Measurements from ENCODE around the gene TMEM51.

The TMEM51 gene

DNA sequence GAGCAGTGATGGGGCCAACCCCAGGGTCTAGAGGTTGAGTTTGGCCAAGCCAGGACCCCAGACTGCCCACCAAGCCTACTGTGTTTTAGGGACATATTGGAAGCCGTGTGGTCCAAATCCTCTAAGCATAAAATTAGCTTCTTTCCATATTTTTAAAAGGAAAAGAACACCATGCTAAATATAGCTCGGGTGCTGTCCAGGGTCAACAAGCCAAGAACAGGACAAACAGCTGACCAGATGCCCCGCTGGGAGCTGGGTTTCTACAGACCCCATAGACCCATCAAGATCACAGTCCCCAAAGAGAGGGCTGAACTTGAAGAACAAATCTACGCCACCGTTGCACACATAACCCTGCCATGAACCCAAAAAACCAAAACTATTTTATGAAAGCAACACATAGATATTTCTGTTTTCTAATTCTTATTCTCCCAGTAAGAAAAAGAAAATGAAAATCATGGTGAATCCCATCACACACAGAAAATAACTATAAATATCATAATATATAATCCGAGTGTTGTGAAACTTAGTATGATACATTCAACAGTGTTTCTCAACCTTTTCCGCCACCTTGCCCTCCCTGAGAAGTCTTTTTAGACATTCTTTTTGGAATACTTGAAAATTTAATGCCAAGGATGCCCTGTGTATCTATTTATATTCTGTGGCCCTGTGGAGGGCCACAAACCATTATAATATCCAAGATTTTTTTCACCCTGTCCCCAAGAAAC is 57.3 kb downstream of the TMEM51 start:
- no peak overlapping the region for H3K4me3 ChIP-seq (ENCODE audit: low read length)
- H3K4me2 ChIP-seq (ENCODE audit: low read length) = no peak overlapping the region
- no peak for DNase-seq
- no peak overlapping the region for H3K27ac ChIP-seq (ENCODE audit: low read depth, low read length)
- no peaks in the 10 kb centered on the region for H3K36me3 ChIP-seq (ENCODE audit: control insufficient read depth, insufficient read depth, low read length)
- H2AK5ac ChIP-seq (ENCODE audit: low read length) = no peak overlapping the region
- H3K9ac ChIP-seq (ENCODE audit: low read length) = no peak overlapping the region
- H3K27me3 ChIP-seq (ENCODE audit: insufficient read depth, low read length, poor library complexity) = no peaks in the 10 kb centered on the region
- no peak overlapping the region for H2BK15ac ChIP-seq (replicated peaks; ENCODE audit: low read depth)
- no peak overlapping the region for H3K23ac ChIP-seq (ENCODE audit: low read length)
- H2BK120ac ChIP-seq (ENCODE audit: low read depth, low read length) = no peak overlapping the region
- no peak overlapping the region for H2BK5ac ChIP-seq (ENCODE audit: low read length)
- H4K8ac ChIP-seq (ENCODE audit: low read depth, low read length) = no peak overlapping the region
- H3K79me2 ChIP-seq (ENCODE audit: control insufficient read depth, insufficient read depth, low read length) = no peaks in the 10 kb centered on the region
- no peak overlapping the region for H4K5ac ChIP-seq (ENCODE audit: low read length)
- peaks cover 8% of the 10 kb centered on the region for H3K4me1 ChIP-seq (ENCODE audit: control insufficient read depth, low read depth, low read length)
- WGBS (ENCODE audit: extremely low coverage, insufficient coverage, low lambda C conversion rate) = no CpG with 5 or more reads among the region's 7 CpGs
- H3K79me1 ChIP-seq (ENCODE audit: low read length) = no peaks in the 10 kb centered on the region
- no peak overlapping the region for H3K18ac ChIP-seq (ENCODE audit: low read length)
- no peak overlapping the region for H3K4ac ChIP-seq (ENCODE audit: low read depth, low read length)
- no peak overlapping the region for H3K56ac ChIP-seq (ENCODE audit: low read length)

GRCh38 chr1:15211424-15211823 is 57.9 kb downstream of the TMEM51 start:
- no peak overlapping the region for H2BK15ac ChIP-seq (replicated peaks; ENCODE audit: low read depth)
- no CpG with 5 or more reads among the region's 3 CpGs for WGBS (ENCODE audit: extremely low coverage, insufficient coverage, low lambda C conversion rate)
- H3K27ac ChIP-seq (ENCODE audit: low read depth, low read length) = no peak overlapping the region
- H3K56ac ChIP-seq (ENCODE audit: low read length) = no peak overlapping the region
- H3K79me2 ChIP-seq (ENCODE audit: control insufficient read depth, insufficient read depth, low read length) = no peaks in the 10 kb centered on the region
- no peak overlapping the region for H2BK120ac ChIP-seq (ENCODE audit: low read depth, low read length)
- H3K18ac ChIP-seq (ENCODE audit: low read length) = no peak overlapping the region
- no peak overlapping the region for H2BK5ac ChIP-seq (ENCODE audit: low read length)
- H3K27me3 ChIP-seq (ENCODE audit: insufficient read depth, low read length, poor library complexity) = no peaks in the 10 kb centered on the region
- H3K4me3 ChIP-seq (ENCODE audit: low read length) = no peak overlapping the region
- no peak for DNase-seq
- H2AK5ac ChIP-seq (ENCODE audit: low read length) = no peak overlapping the region
- no peak overlapping the region for H3K4ac ChIP-seq (ENCODE audit: low read depth, low read length)
- no peaks in the 10 kb centered on the region for H3K36me3 ChIP-seq (ENCODE audit: control insufficient read depth, insufficient read depth, low read length)
- peaks cover 8% of the 10 kb centered on the region for H3K4me1 ChIP-seq (ENCODE audit: control insufficient read depth, low read depth, low read length)
- H3K4me2 ChIP-seq (ENCODE audit: low read length) = no peak overlapping the region
- no peak overlapping the region for H4K5ac ChIP-seq (ENCODE audit: low read length)
- H4K8ac ChIP-seq (ENCODE audit: low read depth, low read length) = no peak overlapping the region
- H3K23ac ChIP-seq (ENCODE audit: low read length) = no peak overlapping the region
- H3K9ac ChIP-seq (ENCODE audit: low read length) = no peak overlapping the region
- H3K79me1 ChIP-seq (ENCODE audit: low read length) = no peaks in the 10 kb centered on the region

GRCh38 chr1:15212216-15212953 is 58.8 kb downstream of the TMEM51 start:
- no peak for DNase-seq
- Histone ChIP-seq H2BK120ac (ENCODE audit: low read depth, low read length) (no peak overlapping the region), H3K4me3 (ENCODE audit: low read length) (no peak overlapping the region), H3K4me2 (ENCODE audit: low read length) (no peak overlapping the region), H2AK5ac (ENCODE audit: low read length) (no peak overlapping the region), H4K5ac (ENCODE audit: low read length) (no peak overlapping the region), H3K23ac (ENCODE audit: low read length) (no peak overlapping the region), H2BK15ac (replicated peaks; ENCODE audit: low read depth) (no peak overlapping the region), H3K4me1 (ENCODE audit: control insufficient read depth, low read depth, low read length) (peaks cover under 1% of the 10 kb centered on the region), H2BK5ac (ENCODE audit: low read length) (no peak overlapping the region), H3K9ac (ENCODE audit: low read length) (no peak overlapping the region), H3K79me2 (ENCODE audit: control insufficient read depth, insufficient read depth, low read length) (no peaks in the 10 kb centered on the region), H4K8ac (ENCODE audit: low read depth, low read length) (no peak overlapping the region), H3K56ac (ENCODE audit: low read length) (no peak overlapping the region), H3K27ac (ENCODE audit: low read depth, low read length) (peak overlapping the region; percentile 16), H3K79me1 (ENCODE audit: low read length) (no peaks in the 10 kb centered on the region), H3K18ac (ENCODE audit: low read length) (no peak overlapping the region), H3K4ac (ENCODE audit: low read depth, low read length) (no peak overlapping the region), H3K27me3 (ENCODE audit: insufficient read depth, low read length, poor library complexity) (no peaks in the 10 kb centered on the region), H3K36me3 (ENCODE audit: control insufficient read depth, insufficient read depth, low read length) (no peaks in the 10 kb centered on the region)
- WGBS (ENCODE audit: extremely low coverage, insufficient coverage, low lambda C conversion rate) = no CpG with 5 or more reads among the region's 17 CpGs

DNA sequence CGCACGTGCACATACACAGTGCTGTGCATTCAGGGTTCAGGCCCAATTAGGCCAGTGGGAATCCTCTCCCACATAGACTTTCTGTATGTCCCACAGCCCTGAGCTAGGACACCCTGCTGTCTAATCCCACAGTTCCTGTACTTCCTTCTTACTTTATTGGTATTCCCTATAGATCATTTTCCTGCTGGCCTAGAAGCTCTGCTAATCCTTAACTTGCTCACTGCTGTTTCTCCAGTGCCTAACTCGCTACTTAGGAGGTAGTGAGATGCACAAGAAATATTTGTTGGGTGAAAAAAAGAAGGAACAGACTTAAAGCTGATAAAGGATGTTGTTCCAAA is 59.4 kb downstream of the TMEM51 start:
- Histone ChIP-seq H3K27ac (ENCODE audit: low read depth, low read length) (peak overlapping the region; percentile 16), H4K5ac (ENCODE audit: low read length) (no peak overlapping the region), H2BK15ac (replicated peaks; ENCODE audit: low read depth) (no peak overlapping the region), H3K18ac (ENCODE audit: low read length) (no peak overlapping the region), H3K36me3 (ENCODE audit: control insufficient read depth, insufficient read depth, low read length) (no peaks in the 10 kb centered on the region), H2AK5ac (ENCODE audit: low read length) (no peak overlapping the region), H3K27me3 (ENCODE audit: insufficient read depth, low read length, poor library complexity) (no peaks in the 10 kb centered on the region), H3K79me1 (ENCODE audit: low read length) (no peaks in the 10 kb centered on the region), H2BK120ac (ENCODE audit: low read depth, low read length) (no peak overlapping the region), H3K9ac (ENCODE audit: low read length) (no peak overlapping the region), H4K8ac (ENCODE audit: low read depth, low read length) (no peak overlapping the region), H3K4me1 (ENCODE audit: control insufficient read depth, low read depth, low read length) (no peaks in the 10 kb centered on the region), H3K23ac (ENCODE audit: low read length) (no peak overlapping the region), H2BK5ac (ENCODE audit: low read length) (no peak overlapping the region), H3K4ac (ENCODE audit: low read depth, low read length) (no peak overlapping the region), H3K79me2 (ENCODE audit: control insufficient read depth, insufficient read depth, low read length) (no peaks in the 10 kb centered on the region), H3K4me2 (ENCODE audit: low read length) (no peak overlapping the region), H3K56ac (ENCODE audit: low read length) (no peak overlapping the region), H3K4me3 (ENCODE audit: low read length) (no peak overlapping the region)
- DNase-seq = no peak
- WGBS (ENCODE audit: extremely low coverage, insufficient coverage, low lambda C conversion rate) = no CpG with 5 or more reads among the region's 3 CpGs

GRCh38 chr1:15213341-15213821 is 59.8 kb downstream of the TMEM51 start:
- Histone ChIP-seq H3K36me3 (ENCODE audit: control insufficient read depth, insufficient read depth, low read length) (no peaks in the 10 kb centered on the region), H4K5ac (ENCODE audit: low read length) (no peak overlapping the region), H3K56ac (ENCODE audit: low read length) (no peak overlapping the region), H3K4ac (ENCODE audit: low read depth, low read length) (no peak overlapping the region), H2BK5ac (ENCODE audit: low read length) (no peak overlapping the region), H2BK15ac (replicated peaks; ENCODE audit: low read depth) (no peak overlapping the region), H3K4me3 (ENCODE audit: low read length) (no peak overlapping the region), H3K79me1 (ENCODE audit: low read length) (no peaks in the 10 kb centered on the region), H3K4me1 (ENCODE audit: control insufficient read depth, low read depth, low read length) (no peaks in the 10 kb centered on the region), H3K18ac (ENCODE audit: low read length) (no peak overlapping the region), H3K23ac (ENCODE audit: low read length) (no peak overlapping the region), H3K27ac (ENCODE audit: low read depth, low read length) (no peak overlapping the region), H4K8ac (ENCODE audit: low read depth, low read length) (no peak overlapping the region), H3K27me3 (ENCODE audit: insufficient read depth, low read length, poor library complexity) (no peaks in the 10 kb centered on the region), H3K79me2 (ENCODE audit: control insufficient read depth, insufficient read depth, low read length) (no peaks in the 10 kb centered on the region), H3K9ac (ENCODE audit: low read length) (no peak overlapping the region), H2BK120ac (ENCODE audit: low read depth, low read length) (no peak overlapping the region), H2AK5ac (ENCODE audit: low read length) (no peak overlapping the region), H3K4me2 (ENCODE audit: low read length) (no peak overlapping the region)
- DNase-seq = no peak
- WGBS (ENCODE audit: extremely low coverage, insufficient coverage, low lambda C conversion rate) = no CpG with 5 or more reads among the region's 7 CpGs

Measured in mesendoderm (in vitro differentiated cells).